Glutamatergic neuron (in vitro differentiated cells): Measurements from ENCODE around the gene MED13L. TPM values are rescaled to one million over a fixed set of nuclear protein-coding genes. Genes with fewer than 3 reads are reported as not detected.

Source experiments
- DNase-seq: peaks from one replicate; pipeline ENCODE4 v3.0.0; 2022
- H3K27ac Mint-ChIP-seq: one replicate; pipeline ENCODE4 v1.8.0; 2020; ENCODE audit warnings: mild to moderate bottlenecking, mixed read lengths, inconsistent platforms; ENCODE audit not compliant: unreplicated experiment
- H3K27me3 Mint-ChIP-seq: one replicate; pipeline ENCODE4 v1.8.0; 2020; ENCODE audit warnings: mild to moderate bottlenecking, moderate library complexity, mixed read lengths, inconsistent platforms; ENCODE audit not compliant: unreplicated experiment
- H3K36me3 Mint-ChIP-seq: one replicate; pipeline ENCODE4 v1.8.0; 2020; ENCODE audit warnings: mild to moderate bottlenecking, mixed read lengths, inconsistent platforms; ENCODE audit not compliant: unreplicated experiment
- H3K4me1 Mint-ChIP-seq: one replicate; pipeline ENCODE4 v1.8.0; 2020; ENCODE audit warnings: mild to moderate bottlenecking, low read depth, mixed read lengths, inconsistent platforms; ENCODE audit not compliant: unreplicated experiment
- H3K4me3 Mint-ChIP-seq: one replicate; pipeline ENCODE4 v1.8.0; 2020; ENCODE audit warnings: mild to moderate bottlenecking, mixed read lengths, inconsistent platforms; ENCODE audit not compliant: unreplicated experiment
- H3K9me3 Mint-ChIP-seq: one replicate; pipeline ENCODE4 v1.8.0; 2020; ENCODE audit warnings: mild to moderate bottlenecking, moderate library complexity, mixed read lengths, inconsistent platforms; ENCODE audit not compliant: unreplicated experiment
- CTCF ChIP-seq: fragments of 200-600 bp; sonication (generic); IDR thresholded peaks from one replicate; pipeline ENCODE4 v1.5.0; 2021; ENCODE audit not compliant: partially characterized antibody, unreplicated experiment
- total RNA-seq: library from RNA; stranded (reverse); fragmentation: NEBNext Ultra II Directional; extraction: Animal tissue kit (Norgen Biotek cat#: 25700); gene quantifications from one replicate; pipeline ENCODE4 v1.2.1, GENCODE V29; 2021; ENCODE audit not compliant: unreplicated experiment

MED13L gene
- total RNA-seq, 1 donor from 2014 or later: 95.5 TPM

- TF ChIP-seq CTCF: no peak
- DNase-seq: no peak
- Mint-ChIP-seq H3K9me3 (no peaks in the 10 kb centered on the region), H3K27me3 (no peaks in the 10 kb centered on the region), H3K27ac (no peak overlapping the region), H3K36me3 (no peaks in the 10 kb centered on the region), H3K4me3 (no peak overlapping the region), H3K4me1 (peaks cover 10% of the 10 kb centered on the region)
Measured at GRCh38 chr12:116204169-116204568, 73.3 kb downstream of the MED13L start.

GRCh38 chr12:116202940-116203339, 74.6 kb downstream of the MED13L start:
- no peak for DNase-seq
- Mint-ChIP-seq H3K9me3 (no peaks in the 10 kb centered on the region), H3K4me3 (no peak overlapping the region), H3K36me3 (no peaks in the 10 kb centered on the region), H3K4me1 (peaks cover 13% of the 10 kb centered on the region), H3K27ac (no peak overlapping the region), H3K27me3 (no peaks in the 10 kb centered on the region)
- TF ChIP-seq CTCF: no peak

- no peak overlapping the region for H3K4me3 Mint-ChIP-seq
- H3K4me1 Mint-ChIP-seq: peaks cover 13% of the 10 kb centered on the region
- no peak overlapping the region for H3K27ac Mint-ChIP-seq
- no peak for DNase-seq
- no peaks in the 10 kb centered on the region for H3K36me3 Mint-ChIP-seq
- no peak for TF ChIP-seq CTCF
- H3K27me3 Mint-ChIP-seq: no peaks in the 10 kb centered on the region
- H3K9me3 Mint-ChIP-seq: no peaks in the 10 kb centered on the region
Measured at GRCh38 chr12:116202433-116202832, 75.1 kb downstream of the MED13L start.

DNA sequence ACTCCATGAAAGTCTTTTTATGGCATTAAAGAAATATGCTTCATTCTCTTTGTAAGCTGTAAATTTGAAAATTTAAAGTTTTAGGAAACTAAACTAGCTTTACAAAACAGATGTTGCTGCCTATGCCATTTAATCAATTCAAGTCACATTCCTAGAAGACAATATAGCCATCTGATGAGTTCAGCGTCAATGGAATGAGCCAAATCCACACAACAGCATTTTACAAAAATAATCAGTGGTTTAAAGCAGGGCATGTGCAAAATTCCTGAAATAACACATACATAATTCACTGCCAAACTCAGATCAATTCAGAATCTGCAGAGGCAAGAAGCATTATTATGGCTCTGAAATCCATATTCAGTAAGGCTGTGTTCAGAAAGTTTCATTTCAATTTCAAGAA, 75.6 kb downstream of the MED13L start:
- Mint-ChIP-seq H3K4me3 (no peak overlapping the region), H3K36me3 (no peaks in the 10 kb centered on the region), H3K9me3 (no peaks in the 10 kb centered on the region), H3K27me3 (no peaks in the 10 kb centered on the region), H3K27ac (no peak overlapping the region), H3K4me1 (peaks cover 10% of the 10 kb centered on the region)
- no peak for TF ChIP-seq CTCF
- DNase-seq: no peak

DNA sequence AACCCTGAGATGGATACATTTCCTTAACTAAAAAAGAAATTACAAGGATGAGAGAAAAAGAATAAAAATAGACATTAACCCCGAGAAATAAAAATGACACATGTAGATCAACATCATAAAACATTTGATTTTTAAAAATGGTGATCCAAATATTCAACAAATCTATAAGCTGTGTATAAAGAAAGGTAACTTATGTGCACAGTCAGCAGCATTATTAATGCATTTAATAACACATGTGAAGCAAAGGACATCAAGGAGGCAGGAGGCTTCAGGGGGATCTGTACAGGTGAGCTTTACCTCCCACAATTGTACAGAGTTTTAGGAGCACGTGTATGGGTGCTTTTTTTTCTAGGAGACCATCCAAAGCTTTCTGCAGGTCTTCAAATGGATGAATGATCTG, 76.1 kb downstream of the MED13L start:
- no peaks in the 10 kb centered on the region for H3K9me3 Mint-ChIP-seq

More for the DNA sequence above, 76.1 kb downstream of the MED13L start:
- Mint-ChIP-seq H3K4me3 (no peak overlapping the region), H3K4me1 (peaks cover 9% of the 10 kb centered on the region), H3K27me3 (no peaks in the 10 kb centered on the region), H3K36me3 (no peaks in the 10 kb centered on the region), H3K27ac (no peak overlapping the region)
- TF ChIP-seq CTCF: no peak
- no peak for DNase-seq
